CD4-positive, alpha-beta T cell treated with Interleukin-12 subunit alpha and Interleukin-12 subunit beta, for 1 hour (primary cell): ENCODE measurements around the gene RDH5.

Source experiments
- DNase-seq: peaks from one replicate; pipeline ENCODE4 v3.0.0-alpha.2; 2020

Gene RDH5, protein sequence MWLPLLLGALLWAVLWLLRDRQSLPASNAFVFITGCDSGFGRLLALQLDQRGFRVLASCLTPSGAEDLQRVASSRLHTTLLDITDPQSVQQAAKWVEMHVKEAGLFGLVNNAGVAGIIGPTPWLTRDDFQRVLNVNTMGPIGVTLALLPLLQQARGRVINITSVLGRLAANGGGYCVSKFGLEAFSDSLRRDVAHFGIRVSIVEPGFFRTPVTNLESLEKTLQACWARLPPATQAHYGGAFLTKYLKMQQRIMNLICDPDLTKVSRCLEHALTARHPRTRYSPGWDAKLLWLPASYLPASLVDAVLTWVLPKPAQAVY

GRCh38 chr12:55720071-55720564 is at the start of gene RDH5:
Gene RDH5, plus strand, starts transcription at chr12:55720393. Its CDS starts 792 bp downstream, at chr12:55721185.
- no peak for DNase-seq

DNA sequence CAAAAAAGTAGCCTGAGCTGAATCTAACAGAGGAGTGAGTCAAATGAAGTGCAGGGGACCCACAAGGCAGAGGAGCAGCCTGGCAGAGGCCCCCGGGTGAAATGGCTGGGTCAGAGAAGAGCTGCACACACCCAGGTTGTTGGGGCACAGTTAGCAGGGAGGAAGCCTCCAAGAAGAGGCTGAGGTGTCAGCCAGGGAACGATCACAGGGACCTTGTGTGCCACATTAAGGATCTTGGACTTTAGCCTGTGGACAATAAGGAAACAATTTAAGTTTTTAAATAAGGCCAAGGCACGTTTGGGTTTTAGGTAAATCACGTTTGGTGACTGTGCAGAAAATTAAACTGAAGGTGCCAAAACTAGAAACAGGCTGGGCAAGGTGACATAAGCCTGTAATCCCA is 48.4 kb upstream of the RDH5 start:
- no peak for DNase-seq

DNA sequence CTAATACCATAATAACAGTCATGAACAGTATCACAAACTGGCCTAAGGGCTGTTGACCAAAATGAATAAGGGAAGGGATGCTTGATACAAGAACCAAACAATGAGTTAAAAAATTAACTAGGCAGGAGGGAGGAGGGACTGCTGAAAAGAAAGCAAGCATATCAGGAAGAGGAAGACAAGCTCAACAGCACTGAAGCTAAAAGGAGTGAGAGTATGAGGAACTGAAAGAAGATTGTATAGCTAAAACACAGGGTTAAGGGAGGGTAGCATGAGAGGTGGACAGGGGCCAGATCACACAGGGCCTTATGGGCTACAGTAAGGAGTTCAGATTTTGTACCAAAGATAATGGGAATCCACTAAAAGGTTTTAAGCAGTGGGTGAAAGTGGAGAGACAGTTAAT is 46.6 kb upstream of the RDH5 start:
- no peak for DNase-seq

- DNase-seq, result no peak
Observed at GRCh38 chr12:55675666-55676065, 44.5 kb upstream of the RDH5 start.

DNA sequence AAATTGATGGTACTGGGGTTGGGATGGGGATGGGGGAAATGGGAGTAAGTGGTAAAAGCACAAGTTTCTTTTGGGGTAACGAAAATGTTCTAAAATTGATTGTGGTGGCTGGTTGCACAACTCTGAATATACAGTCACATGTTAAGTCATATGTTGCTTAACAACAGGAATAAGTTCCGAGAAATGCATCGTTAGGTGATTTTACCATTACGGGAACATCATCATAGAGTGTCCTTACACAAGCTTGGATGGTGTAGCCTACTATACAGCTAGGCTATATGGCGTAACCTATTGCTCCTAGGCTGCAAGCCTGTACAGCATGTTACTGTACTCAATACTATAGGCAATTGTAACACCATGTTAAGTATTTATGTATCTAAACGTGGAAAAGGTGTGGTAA is 43.5 kb upstream of the RDH5 start:
- no peak for DNase-seq

- no peak for DNase-seq
Observed at GRCh38 chr12:55679691-55680090, 40.5 kb upstream of the RDH5 start.

DNA sequence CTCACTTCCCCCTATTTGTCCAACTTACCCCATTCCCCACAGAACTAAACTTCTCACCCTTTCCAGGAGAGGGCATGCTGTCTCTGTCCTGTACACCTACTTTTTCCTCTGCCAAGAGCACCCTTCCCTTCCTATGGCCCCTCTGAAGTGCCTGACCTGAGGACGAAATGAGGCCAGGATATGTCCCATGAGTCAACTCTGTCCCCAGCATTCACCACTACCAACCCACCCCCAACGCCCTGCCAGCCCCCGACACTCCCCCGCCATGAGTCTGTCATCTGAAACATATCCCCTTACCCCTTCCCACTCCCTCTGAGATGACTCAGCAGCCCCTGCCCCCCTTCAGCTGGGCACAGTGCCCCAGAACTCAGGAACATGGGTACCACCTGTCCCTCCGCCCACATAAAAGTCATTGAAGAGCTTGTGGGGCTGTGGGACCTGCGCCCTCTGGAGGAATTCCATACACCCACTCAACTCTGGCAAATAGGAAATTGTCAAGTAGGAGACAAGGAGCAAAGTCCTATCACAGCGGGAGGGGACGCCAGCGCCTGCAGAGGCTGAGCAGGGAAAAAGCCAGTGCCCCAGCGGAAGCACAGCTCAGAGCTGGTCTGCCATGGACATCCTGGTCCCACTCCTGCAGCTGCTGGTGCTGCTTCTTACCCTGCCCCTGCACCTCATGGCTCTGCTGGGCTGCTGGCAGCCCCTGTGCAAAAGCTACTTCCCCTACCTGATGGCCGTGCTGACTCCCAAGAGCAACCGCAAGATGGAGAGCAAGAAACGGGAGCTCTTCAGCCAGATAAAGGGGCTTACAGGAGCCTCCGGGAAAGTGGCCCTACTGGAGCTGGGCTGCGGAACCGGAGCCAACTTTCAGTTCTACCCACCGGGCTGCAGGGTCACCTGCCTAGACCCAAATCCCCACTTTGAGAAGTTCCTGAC is 38.8 kb upstream of the RDH5 start:
- no peak for DNase-seq

DNA sequence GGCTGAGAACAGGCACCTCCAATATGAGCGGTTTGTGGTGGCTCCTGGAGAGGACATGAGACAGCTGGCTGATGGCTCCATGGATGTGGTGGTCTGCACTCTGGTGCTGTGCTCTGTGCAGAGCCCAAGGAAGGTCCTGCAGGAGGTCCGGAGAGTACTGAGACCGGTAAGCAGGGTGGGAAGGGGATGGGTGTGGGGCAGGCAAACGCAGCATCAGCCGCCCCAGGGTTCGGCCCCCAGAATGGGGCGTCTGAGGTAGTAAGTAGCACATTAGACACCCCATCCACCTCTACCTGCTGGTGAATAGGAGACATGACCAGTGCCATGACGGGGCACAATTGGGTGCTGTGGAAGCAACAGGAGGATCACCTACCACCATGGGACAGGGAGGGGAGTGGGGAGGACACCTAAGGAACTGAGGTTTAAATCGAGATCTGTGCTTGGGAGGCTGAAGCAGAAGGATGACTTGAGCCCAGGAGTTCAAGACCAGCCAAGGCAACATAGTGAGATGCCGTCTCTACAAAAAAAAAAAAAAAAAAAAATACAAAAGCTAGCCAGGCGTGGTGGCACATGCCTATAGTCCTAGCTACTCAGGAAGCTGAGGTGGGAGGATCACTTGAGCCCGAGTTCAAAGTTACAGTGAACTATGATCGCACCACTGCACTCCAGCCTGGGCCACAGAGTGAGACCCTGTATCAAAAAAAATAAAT is 38.0 kb upstream of the RDH5 start:
- no peak for DNase-seq

DNA sequence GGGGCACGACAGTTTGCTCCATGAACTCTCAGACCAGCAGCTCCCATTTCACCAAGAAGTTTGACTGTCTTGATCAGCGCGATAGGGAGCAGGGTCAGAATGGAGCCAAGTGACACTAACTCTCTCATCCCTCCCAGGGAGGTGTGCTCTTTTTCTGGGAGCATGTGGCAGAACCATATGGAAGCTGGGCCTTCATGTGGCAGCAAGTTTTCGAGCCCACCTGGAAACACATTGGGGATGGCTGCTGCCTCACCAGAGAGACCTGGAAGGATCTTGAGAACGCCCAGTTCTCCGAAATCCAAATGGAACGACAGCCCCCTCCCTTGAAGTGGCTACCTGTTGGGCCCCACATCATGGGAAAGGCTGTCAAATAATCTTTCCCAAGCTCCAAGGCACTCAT is 36.5 kb upstream of the RDH5 start:
- DNase-seq, result no peak

GRCh38 chr12:55684761-55685370 is 35.3 kb upstream of the RDH5 start:
- no peak for DNase-seq

GRCh38 chr12:55685671-55686070 is 34.5 kb upstream of the RDH5 start:
- no peak for DNase-seq

DNA sequence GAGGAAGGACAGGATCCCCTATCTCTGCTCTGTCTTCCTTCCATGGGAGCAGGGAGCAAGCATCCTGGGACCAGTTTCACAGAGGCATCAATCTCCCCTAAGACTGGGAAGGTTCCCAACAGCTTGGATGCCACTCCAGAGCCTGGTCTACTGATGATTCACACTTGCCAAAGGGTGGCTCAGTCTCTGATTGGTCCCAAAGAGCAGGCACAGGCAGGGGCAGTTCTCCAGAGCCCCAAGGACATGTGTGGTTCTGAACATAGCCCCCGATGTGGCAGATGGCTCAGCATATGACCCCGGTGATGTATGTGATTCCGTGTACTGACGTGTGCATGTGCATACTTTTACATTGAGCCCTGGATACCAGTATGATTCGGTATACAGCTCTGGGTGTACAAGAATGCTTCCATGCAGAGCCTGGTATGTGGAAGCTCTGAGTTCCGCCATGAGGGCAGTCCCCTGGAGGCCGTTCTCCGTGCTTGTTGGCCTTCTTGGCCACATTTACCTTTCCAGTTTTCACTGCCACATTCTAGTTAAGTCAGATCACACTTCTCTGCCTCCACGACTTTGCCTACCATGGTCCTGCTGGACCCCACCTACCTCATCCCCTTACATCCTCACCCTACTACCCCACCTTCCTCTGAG is 33.7 kb upstream of the RDH5 start:
- DNase-seq, result no peak

- no peak for DNase-seq
Observed at GRCh38 chr12:55687746-55688145, 32.4 kb upstream of the RDH5 start.

DNA sequence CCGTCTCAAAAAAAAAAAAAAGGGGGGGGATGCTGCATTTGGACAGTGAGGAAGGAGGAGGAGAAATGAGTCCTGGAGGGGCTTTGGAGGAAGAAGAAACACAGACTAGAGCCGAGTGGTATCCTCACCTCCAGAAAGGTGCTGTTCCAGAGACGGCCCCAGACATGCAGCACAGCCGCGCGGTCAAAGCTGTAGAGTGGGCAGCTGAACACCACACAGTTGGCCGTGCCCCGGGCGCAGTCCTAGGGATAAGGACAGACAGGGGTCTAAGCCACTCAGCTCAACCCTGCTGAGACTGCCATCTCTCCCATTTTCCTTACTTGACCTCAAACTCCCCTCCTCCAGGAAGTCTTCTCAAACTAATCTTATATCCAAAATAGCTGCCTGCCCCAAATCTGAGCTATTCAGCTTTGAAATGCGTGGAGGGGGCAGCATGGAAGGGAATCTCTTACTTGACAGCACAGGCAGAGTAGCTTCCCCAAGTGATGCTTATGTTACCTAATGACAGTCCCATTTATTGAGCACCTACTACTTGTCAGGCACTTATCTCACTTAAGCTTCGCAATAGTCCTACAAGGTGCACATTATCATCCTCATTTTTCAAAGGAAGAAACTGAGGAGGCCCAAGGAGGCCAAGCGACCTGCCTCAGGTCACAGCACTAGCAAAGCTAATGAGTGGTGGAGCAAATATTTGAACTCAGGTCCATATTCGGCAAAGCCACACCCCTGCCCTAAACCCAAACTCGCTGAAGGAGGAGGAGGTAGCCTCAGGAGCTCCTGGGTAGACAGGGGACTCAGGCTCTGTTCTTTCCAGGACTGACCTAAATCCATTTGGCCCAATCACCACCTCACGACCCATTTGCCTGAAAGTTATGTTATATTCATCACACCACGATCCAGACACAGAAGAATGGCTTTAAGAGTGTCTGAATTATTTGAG is 31.2 kb upstream of the RDH5 start:
- DNase-seq, result no peak

GRCh38 chr12:55692631-55693322 is 27.4 kb upstream of the RDH5 start:
- DNase-seq, result no peak

DNA sequence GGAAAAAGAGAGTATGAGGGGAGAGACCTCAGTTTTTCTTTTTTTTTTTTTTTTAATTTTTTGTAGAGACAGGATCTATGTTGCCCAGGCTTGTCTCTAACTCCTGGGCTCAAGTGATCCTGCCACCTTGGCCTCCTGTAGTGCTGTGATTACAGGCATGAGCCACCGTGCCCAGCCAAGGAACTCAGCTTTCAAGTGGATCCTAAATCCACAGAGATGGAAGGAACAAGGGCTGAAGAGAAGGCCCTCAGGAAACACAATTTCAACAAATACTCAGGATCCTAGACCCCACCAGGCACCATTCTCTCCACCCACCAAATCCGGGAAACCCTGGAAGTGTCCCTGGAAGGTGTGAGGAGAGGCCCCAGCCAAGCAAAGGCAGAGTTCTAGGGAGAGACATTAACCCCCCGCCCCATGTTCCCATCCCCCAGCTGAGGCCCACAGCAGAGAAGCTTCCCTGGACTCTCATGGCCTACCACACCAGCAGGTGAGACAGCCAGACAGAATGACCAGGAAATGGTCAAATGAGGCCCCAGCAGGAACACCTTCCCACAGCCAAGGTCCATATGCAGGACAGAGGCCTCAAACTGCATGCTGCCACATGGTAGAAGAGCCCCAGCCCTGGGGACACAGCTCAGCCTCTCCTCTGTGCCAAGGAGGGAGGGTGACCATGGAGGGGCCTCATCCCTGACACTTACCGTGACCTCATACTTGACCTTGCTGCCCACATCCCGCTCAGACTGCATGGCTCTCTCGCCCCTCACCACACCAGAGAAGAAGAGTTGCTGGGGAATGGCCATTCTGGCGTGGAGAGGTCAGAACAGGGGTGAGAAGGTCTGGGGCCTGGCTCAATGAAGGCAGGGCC is 26.6 kb upstream of the RDH5 start:
- no peak for DNase-seq

DNA sequence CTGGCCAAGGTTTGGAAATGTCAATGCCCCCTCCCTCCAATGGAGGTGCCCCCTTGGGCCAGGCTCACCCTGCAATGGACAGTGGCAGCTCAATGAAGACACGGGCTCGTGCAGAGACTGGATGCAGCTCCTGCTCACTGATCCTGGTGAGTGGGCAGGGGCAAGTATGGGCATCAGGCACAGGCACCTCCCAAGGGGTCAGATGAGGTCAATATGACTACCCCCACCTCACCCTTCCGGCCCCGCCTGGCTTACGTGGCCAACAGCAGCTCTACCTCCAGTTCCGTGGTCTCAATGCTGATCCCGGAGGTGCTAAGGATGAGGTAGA is 26.0 kb upstream of the RDH5 start:
- no peak for DNase-seq

GRCh38 chr12:55694651-55695050 is 25.5 kb upstream of the RDH5 start:
- no peak for DNase-seq

- DNase-seq, result no peak
Observed at GRCh38 chr12:55695349-55695748, 24.8 kb upstream of the RDH5 start.

DNA sequence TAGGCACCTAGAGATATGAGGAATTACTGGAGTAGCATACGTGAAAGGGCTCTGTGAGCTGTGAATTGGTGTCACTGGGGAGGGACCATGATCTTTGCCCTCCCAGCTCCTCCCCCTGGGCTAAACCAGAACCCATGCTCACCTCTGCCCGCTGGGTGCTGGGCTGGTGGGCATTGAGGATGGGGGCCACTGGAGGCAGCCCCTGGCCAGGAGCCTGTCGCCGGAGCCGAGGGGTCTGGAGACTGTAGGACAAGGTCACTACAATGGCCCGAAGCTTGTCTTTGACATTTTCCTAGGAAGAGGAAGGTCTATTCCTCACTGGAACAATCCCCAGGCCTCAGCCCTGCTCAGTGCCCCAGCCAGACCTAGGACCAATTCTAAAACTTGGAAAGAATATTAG is 24.1 kb upstream of the RDH5 start:
- no peak for DNase-seq
